ENCODE data around the gene GLO1.

GLO1 gene

DNA sequence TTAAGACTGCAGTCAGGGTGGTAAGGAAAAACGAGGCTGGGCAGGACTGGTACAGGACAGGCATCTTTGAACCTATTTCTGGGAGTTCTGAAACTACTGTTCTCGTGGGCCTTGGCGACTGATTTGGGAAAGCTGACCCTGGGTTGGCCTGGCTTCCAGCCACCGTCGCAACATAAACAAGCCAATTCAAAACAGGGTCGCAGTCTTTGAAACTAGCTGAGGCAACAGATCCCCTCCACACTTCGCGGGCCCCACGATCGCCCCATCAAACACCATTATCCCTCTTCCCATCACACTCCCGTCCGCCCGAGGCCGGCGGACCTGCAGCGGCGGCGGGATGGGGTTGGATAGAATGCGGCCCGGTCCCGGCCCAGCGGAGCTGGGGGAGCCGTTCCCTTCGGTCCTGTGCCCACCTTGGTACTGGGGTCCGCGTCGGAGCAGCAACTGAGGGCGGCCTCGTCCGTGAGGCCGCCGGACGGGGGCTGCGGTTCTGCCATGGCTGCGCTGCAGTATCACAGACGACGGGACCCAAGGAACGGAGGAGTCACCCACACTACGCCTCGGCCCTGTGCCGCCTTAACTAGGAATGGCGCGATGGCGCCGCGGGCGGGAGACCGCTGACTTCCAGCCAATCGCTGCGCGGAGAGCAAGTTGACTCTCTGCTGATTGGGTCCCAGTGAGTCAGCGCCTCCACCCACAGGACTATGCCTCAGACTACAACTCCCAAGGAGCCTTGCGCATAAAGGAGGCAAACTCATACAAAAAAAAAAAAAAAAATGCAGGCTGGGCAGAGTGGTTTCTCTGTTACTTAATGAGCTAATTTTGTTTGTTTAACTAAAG lies at the start of gene GLO1:
GLO1 (minus strand) TSS at position 588 of the 840 bp plus-strand sequence; CDS start at position 497, 91 bp downstream.
- peak; percentile 80 for DNase-seq (ENCODE audit: low read depth)

DNA sequence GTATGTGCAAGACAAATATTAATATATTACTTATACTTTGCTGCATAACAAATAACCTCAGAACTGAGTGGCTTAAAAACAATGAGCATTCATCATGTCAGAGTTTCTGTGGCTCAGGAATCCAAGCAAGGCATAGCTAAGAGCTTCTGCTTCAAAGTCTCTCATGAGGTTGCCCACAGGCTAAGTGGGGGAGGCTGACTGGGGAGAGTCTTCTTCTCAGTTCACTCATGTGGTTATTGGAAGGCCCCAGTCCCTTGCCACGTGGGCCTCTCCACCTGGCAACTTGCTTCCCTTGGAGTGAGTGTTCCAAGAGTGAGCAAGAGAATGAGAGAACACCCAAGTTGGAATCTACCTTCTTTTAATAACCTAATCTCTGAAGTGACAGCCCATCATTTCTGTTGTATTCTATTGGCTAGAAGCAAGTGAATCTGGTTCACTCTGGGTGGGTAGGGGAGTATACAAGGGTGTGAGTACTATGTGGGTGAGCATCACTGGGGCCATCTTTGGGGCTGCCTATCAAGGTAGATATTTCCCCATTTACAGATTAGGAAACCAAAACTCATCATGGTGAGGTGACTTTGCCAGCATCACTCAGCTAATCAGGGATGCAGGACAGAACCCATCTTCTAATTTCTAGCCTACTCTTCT lies 48.1 kb upstream of the GLO1 start:
- no peak for DNase-seq (ENCODE audit: low read depth)

DNA sequence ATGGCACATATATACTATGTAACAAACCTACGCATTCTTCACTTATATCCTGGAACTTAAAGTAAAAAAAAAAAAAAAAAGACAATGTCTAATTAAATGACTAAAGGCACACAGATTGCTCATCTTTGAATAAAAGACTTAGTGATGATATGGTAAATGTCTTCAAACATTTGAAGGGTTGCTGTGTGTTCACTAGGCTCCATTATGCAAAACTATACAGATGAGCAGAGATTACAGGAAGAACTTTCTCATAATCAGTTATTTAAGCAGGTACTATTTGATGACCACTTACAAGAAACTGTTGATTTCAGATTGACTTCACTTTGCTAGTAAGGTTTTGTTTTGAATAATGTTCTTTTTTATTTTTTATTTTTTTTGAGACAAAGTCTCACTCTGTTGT lies 46.5 kb upstream of the GLO1 start:
- no peak for DNase-seq (ENCODE audit: low read depth)

GRCh38 chr6:38739532-38739931 lies 36.6 kb upstream of the GLO1 start:
- DNase-seq (ENCODE audit: low read depth): no peak

DNA sequence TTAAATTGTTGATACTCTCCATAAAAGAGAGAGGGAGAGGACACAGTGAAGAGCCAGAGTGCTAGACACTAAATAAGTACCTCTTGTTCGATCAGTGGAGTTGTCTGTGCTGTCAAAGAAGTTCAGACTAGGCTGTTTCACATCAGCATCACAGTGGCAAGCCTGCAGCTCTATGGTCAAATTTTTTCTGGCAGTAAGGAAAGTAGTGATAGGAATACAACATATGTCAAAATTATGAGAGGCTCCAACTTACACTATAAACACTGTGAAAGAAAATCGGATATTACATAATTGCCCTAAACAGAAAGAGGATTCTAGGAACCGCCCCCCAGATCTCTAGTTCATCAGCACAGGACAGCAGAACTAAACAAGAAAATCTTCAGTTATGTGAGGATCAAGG lies 35.3 kb upstream of the GLO1 start:
- no peak for DNase-seq (ENCODE audit: low read depth)

GRCh38 chr6:38736951-38737350 lies 34.0 kb upstream of the GLO1 start:
- no peak for DNase-seq (ENCODE audit: low read depth)

DNA sequence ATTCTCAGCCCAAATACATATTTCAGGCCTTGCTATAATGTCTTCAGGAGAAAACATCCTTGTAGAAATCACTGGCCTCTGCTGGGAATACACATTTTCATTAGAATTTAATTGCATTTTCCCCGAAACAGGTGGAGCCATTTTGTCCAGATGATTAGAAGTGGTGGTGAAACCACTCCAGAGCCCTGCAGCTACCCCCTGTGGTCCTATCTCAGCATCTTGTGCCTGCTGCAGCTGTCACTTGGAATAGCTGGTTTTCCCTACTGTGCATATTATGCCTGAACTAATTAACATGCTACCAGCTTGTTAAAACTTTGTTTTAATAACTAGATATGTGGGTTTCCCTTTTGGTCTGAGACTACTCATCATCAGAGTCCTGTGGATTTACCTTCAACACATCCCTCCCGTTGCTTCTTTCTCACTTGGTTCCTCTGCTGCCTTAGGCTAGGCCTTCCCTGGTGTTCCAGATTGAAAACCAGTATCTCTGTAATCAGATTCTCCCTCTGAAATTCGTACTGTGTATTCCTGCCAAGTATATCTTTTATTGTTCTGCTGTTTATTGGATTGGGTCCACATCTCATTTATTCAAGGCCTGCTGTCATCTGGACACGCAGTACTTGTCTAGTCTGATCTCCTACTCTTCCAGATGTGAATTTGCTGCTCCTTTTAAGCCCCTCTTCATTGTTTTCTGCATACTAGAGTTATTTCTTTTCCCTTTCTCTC lies 27.4 kb upstream of the GLO1 start:
- no peak for DNase-seq (ENCODE audit: low read depth)

DNA sequence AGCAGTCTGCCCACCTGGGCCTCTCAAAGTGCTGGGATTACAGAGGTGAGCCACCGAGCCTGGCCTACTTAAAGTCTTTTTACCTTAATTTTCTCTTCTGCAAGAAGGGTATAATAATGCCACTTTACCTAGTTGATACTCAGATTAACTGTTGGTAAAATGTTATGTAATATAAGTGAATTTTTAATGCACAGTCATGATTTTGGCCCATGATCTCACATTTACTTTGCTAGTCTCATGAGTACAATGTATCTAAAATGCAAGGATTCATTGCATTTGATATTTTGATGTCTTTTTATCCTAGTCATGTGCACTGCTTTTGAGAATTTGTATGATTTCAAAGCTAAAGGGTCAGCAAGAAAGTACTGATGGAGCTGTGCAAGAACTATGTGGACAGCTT lies 25.3 kb upstream of the GLO1 start:
- DNase-seq (ENCODE audit: low read depth): no peak

DNA sequence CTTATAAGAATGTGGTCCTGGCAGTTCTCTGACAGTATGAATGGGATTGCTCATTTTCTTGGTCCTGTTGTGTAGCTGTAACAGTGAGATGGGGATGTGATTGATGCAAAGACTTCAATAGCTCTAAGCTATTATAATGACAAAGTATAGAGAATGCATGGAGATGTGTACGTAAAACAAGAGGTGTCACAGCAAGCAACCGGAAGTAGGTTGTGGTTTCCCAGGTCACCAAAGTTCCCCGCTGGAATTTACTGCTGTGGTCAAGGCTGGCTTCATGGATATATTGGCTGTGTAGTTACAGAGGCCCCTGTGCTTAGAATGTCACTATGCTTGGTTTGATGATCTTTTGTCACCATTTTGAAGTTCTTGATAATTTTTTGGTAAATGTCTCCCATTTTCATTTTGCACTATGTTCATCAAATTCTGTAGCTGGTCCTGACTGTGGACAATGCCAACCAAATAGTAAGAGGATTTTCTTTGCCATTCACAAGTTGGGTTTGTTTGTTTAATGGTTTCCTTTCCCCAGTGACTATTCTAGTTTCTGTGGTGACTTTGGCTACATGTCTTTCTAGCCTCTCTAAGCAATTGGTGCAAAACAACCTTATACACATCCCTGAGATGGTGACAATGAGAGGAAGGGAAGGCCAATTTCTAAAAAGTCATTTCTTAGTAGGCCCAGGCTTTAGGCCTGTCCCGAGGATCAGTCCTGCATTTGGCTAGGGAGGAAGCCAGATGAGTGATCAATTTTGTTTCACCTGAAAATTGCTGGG lies 22.7 kb upstream of the GLO1 start:
- DNase-seq (ENCODE audit: low read depth): no peak

GRCh38 chr6:38724343-38724742 lies 21.4 kb upstream of the GLO1 start:
- DNase-seq (ENCODE audit: low read depth): no peak

DNA sequence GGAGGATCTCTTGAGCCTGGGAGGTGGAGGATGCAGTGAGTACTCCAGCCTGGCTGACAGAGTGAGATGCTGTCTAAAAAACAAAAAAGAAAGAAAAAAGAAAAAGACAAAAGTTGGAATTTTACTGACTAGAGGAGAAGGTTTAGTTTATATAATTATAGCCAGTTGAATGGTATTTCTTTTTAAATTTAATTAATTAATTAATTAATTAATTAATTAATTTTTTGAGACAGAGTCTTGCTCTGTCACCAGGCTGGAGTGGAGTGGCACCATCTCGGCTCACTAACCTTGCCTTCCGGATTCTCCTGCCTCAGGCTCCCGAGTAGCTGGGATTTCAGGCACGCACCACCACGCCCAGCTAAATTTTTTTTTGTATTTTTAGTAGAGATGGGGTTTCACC lies 20.8 kb upstream of the GLO1 start:
- no peak for DNase-seq (ENCODE audit: low read depth)

DNA sequence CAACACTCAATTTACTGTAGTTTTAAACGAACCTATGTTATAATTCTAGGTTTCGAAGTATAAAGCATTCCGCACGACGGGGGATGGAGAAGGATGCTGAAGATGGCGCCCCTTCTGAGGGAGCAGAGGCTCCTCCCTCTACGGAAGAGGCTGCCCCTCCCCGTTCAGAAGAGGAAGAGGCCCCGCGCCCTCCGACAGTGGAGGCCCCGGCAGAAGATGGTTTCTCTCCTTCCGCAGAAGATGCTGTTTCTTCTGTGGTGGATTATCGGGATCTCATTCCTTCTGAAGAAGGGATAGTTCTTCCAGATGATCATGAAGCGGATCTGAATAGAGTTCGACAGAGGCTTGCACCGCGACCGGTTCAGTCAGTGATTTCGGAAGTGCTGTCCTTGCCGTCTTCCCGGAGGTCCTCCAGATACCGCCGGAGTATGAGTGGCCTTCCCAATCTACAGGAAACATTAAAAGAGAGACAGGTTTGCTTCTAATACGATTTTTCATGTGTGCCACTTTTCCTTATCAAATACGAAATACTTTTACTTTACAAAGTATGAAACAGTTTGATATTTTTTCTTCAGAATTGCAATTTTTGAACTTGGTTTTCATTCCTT lies 19.9 kb upstream of the GLO1 start:
- no peak for DNase-seq (ENCODE audit: low read depth)

DNA sequence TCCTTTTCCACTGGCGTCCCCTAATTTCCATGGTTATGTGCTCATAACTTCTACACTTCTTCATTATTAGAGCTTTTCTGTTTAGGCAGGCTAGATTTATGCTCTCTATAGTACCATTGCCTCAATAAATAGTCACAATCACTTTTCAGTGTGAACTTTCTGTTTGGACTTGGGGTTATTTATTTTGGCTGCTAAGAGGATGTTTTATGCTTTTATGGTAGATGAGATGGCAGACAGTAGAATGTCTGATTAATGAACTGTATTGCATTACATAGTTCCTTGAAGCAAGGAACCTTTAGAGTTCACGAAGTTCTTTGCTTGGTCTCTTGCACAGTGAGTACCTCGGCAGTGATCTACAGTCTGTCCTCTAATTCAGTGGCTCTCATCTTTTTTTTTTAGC lies 19.1 kb upstream of the GLO1 start:
- no peak for DNase-seq (ENCODE audit: low read depth)

- no peak for DNase-seq (ENCODE audit: low read depth)
These were observed 17.4 kb upstream of the GLO1 start for GRCh38 chr6:38720295-38720694.

- no peak for DNase-seq (ENCODE audit: low read depth)
These were observed 16.4 kb upstream of the GLO1 start for GRCh38 chr6:38719358-38719757.

GRCh38 chr6:38716825-38717224 lies 13.9 kb upstream of the GLO1 start:
- DNase-seq (ENCODE audit: low read depth): no peak

DNA sequence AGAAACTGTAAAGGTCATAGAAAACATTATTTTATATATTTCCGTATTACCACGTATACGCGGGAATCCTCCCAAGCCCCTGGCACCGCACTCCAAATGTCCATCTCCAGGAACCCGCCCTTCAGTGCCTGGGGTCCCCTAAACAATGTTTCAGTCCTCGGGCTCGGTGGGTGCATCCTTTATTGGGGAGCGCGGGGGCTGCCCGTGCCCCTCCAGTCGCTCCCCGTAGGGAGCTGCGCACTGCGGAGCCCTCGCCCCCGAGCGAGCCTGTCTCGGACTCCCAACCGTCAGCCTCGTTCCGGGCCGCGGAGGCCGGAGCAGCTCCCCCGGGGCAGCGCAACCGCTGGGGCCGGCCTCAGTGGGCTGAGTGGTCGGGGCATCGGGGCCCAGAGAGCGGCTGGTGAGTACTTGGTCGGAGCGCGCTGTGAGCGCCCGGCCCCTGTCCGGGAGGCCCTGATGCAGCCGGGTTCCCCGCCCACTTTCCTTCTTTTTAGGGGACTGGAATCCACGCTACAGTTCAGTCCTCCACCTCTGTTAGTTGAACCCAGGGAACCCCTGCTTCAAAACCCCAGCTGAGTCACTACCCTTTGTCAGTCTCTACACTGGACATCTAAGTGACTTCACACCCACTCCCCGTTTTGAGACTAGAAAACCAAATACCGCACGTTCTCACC lies 12.2 kb upstream of the GLO1 start, which contains the start of gene DNAH8:
DNAH8 (plus strand) TSS at position 296 of the 674 bp plus-strand sequence. CDS start 7,499 bp downstream, outside the sequence.
- no peak for DNase-seq (ENCODE audit: low read depth)

- no peak for DNase-seq (ENCODE audit: low read depth)
These were observed 11.5 kb upstream of the GLO1 start for GRCh38 chr6:38714239-38715015.

DNA sequence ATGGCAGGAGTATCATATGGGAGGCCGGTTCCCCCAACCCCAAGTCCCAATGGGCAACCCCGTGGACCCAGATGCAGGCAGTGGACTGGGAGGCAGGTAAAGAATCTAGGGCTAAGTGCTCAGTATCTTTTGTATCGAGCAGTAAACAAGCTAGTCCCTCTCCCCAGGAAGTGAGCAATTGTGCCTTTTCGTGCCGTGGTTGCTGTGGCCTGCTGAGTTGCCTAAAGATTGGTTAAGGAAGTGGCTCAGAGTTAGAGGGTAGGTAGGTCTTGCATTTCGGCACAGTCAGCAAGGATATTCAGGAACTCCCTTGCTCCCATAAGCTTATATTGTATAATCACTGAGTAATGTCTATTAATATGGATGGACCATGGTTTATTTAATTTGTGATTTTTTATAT lies 10.9 kb upstream of the GLO1 start:
- no peak for DNase-seq (ENCODE audit: low read depth)

- DNase-seq (ENCODE audit: low read depth): no peak
These were observed 5.6 kb upstream of the GLO1 start for GRCh38 chr6:38708496-38708895.

All from stimulated activated CD8-positive, alpha-beta memory T cell treated with anti-CD3 and anti-CD28 coated beads, Interleukin-15, amount 100 ng/mL, for 24 hours (primary cell).